CD4-positive, alpha-beta T cell treated with Interleukin-6 at 100 ng/mL for 8 hours (primary cell): Measurements from ENCODE around the gene RGPD3.
"Not testable (repeated sequence)": the region's sequence is repeated elsewhere in the genome, so short reads cannot be mapped to it uniquely, and the experiment has no call there.

ENCODE experiments used
- DNase-seq: peaks from one replicate; pipeline ENCODE4 v3.0.0-alpha.2; 2020; ENCODE audit warnings: mixed read lengths, low spot score

Gene RGPD3

DNA sequence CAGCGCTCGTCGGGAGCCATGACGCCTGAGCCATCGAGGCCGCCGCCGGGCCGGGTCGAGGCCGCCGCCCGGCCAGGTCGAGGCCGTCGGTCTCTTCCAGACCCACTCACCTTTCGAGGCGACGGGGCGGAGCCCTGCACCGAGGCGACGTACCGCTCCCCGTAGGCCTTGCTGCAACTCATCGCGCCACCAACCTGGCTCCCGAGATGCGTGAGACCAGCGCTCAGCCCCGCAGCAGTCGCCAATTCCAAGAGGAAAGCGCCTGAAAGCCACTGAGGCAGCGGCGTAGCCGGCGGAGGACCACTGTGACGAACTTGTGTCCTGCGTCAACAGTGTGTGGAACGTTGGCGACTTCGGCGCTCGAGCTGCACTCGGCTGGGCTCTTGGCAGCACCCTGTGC lies at the start of gene RGPD3:
Gene RGPD3, minus strand, starts transcription at position 307 of the 400 bp plus-strand sequence. Its CDS starts 125 bp downstream, at position 182.
- not testable (repeated sequence) for DNase-seq

- no peak for DNase-seq
Observed at GRCh38 chr2:106517329-106517728, 49.1 kb upstream of the RGPD3 start.

GRCh38 chr2:106516864-106517263 lies 48.7 kb upstream of the RGPD3 start:
- no peak for DNase-seq

GRCh38 chr2:106516436-106516835 lies 48.2 kb upstream of the RGPD3 start:
- no peak for DNase-seq

DNA sequence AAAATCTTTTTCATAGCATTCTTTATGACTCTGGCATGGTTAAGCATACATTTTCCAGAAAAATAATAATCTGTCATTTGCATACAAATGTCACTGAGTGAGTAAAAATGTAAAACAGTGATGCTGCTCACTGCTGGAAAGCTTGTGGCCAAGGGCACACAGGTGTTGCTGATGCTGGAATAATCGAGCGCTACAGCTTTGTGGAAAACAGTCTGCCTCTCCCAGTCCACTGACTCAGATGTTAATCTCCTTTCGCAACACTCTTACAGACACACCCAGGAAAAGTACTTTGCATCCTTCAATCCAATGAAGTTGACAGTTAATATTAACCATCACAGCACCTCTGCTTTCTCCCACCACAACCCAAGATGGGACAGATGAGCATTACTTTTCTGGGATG lies 46.6 kb upstream of the RGPD3 start:
- DNase-seq, result not testable (repeated sequence)

DNA sequence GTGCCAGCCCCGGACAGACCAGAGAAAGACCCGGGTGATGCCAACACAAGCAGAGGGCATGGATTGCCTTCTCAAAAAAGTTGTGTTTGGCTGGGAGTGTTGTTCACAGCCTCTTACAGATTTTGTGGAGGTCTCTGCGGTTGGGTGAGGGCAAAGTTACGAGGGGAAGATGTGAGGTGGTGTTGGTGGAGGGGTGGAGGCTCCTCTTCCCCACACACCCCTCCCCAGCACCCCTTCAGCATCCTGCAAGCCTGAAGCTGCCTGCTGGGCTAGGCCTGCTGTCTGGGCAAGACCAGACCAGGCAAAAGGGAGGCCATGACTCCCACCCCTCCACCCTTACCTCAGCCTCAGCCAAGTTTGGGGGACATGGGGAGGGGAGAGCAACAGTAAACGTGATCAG lies 45.2 kb upstream of the RGPD3 start:
- DNase-seq, result not testable (repeated sequence)

GRCh38 chr2:106511934-106512333 lies 43.7 kb upstream of the RGPD3 start:
- not testable (repeated sequence) for DNase-seq

GRCh38 chr2:106511476-106511901 lies 43.3 kb upstream of the RGPD3 start:
- DNase-seq, result not testable (repeated sequence)

- not testable (repeated sequence) for DNase-seq
Observed at GRCh38 chr2:106510791-106511190, 42.6 kb upstream of the RGPD3 start.

DNA sequence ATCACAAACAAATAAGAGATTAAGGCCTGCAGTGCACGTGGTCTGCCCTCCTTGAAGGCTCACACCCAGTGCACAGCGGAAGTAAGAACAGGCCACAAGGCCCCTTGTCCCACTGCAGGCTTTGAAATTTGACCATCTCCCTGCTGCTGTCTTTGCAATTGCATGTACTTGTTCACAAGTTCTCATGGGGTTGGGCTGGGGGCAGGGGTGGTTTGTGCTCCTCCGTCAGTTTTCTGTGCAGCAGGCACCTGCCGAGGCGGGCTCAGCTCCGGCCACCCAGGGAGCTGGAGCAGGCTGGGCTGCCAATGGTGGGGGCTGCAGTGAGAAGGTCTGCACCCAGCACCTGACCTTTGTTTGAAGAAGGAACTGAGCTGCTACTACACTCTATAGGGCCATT lies 41.2 kb upstream of the RGPD3 start:
- not testable (repeated sequence) for DNase-seq

DNA sequence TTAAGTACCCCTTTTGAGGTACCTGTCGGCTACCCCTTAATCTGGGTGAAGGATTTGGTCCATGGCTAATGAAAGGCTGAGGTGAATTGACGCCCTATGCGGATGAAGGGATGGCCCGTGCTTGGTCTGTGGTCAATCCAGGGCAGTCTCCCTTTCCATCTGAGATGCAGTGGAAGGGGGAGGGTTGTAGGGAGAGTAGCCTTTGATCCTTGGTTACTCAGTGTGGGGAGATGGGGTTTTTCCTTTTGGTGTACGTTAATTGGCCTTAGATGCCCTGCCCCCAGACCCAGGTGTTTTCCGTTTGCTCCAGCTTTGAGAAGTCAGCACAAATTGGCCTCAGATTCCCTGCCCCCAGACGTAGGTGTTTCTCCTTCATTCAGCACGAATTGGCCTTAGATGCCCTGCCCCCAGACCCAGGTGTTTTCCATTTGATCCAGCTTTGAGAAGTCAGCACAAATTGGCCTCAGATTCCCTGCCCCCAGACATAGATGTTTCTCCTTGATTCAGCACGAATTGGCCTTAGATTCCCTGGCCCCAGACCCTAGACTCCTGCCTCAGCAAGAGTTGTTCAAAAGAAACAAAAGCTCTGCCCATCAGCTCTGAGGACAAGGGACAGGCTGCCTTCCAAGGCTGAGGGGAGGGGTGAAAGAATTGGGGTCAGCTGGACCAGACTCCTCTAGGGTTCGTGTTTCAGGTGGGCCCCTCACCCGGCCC lies 40.6 kb upstream of the RGPD3 start:
- not testable (repeated sequence) for DNase-seq

GRCh38 chr2:106506002-106506687 lies 37.9 kb upstream of the RGPD3 start:
- DNase-seq, result not testable (repeated sequence)

DNA sequence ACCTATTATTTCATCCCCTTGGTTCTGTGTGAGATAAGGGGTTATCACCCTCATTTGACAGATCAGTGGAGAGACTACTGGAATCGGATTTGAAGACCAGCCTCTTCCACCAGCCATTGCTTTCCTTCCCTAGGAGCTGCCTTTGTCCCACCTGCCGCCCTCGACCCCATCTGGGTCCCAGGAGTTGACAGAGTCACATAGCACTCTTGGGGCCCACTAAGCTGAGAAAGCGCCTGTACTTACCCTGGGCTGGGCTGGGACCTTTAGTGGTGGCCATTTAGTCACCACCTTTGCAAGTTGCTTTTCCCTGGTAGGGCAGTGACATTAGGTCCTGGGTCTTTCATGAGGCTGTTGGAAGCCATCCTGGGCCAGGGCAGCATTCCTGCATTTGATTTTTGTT lies 36.6 kb upstream of the RGPD3 start:
- DNase-seq, result not testable (repeated sequence)

DNA sequence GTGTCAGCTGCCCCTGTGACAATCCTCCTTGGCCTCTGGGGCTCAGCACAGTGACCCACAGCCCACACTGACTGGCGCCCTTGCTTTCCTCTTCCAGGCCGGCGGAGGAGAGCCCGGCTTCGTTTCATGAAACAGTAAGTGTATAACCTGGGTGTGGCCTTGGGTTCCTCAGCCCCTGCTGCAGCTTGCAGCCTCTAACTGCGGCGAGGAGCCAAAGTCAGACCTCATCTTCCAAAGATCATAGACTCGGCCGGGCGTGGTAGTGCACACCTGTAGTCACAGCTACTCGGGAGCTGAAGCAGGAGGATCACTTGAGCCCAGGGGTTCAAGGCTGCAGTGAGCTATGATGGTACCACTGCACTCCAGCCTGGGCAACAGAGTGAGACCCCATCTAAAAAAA lies 36.0 kb upstream of the RGPD3 start:
- not testable (repeated sequence) for DNase-seq

DNA sequence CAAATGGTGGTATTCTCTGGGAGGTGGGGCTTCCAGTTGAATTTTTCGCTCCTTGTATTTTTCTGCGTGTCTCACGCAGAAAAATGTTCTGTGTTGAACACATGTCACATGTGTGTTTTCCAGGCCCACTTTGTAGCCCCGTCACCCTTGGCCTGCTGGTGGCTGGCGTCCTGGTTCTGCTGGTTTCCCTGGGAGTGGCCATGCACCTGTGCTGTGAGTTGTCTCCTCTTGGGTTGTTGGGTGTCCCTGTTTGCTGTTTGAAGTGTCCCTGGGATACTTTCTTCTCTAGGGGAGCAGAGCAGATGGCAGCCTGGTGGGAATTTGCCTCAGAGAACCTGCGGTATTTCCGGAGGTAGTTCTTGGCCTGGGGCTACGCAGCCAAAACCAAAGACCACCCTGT lies 34.1 kb upstream of the RGPD3 start:
- not testable (repeated sequence) for DNase-seq

- DNase-seq, result not testable (repeated sequence)
Observed at GRCh38 chr2:106500350-106500749, 32.1 kb upstream of the RGPD3 start.

GRCh38 chr2:106498549-106498948 lies 30.3 kb upstream of the RGPD3 start:
- DNase-seq, result not testable (repeated sequence)

- DNase-seq, result not testable (repeated sequence)
Observed at GRCh38 chr2:106492913-106493312, 24.7 kb upstream of the RGPD3 start.

- not testable (repeated sequence) for DNase-seq
Observed at GRCh38 chr2:106492399-106492798, 24.2 kb upstream of the RGPD3 start.

GRCh38 chr2:106489701-106490100 lies 21.5 kb upstream of the RGPD3 start:
- not testable (repeated sequence) for DNase-seq

- DNase-seq, result not testable (repeated sequence)
Observed at GRCh38 chr2:106487386-106488191, 19.4 kb upstream of the RGPD3 start.
